Stomach smooth muscle (tissue), 2 donors: ENCODE results near the gene DAPK1.

Experiments
- H3K27ac ChIP-seq: one replicate; pipeline ENCODE4 v1.7.0; 2013; ENCODE audit warnings: mild to moderate bottlenecking, low read length, inconsistent platforms
- H3K27me3 ChIP-seq, 2 donors: one replicate each; pipeline ENCODE4 v1.7.0; 2013; ENCODE audit warnings: low read length in 2 of 2; ENCODE audit not compliant: insufficient read depth in 2 of 2, control insufficient read depth in 1 of 2
- H3K36me3 ChIP-seq, 2 donors: one replicate each; pipeline ENCODE4 v1.7.0; 2013; ENCODE audit warnings: low read length in 2 of 2; ENCODE audit not compliant: control insufficient read depth in 2 of 2, insufficient read depth in 2 of 2
- H3K4me1 ChIP-seq: one replicate; pipeline ENCODE4 v1.7.0; 2013; ENCODE audit warnings: low read length; ENCODE audit not compliant: control insufficient read depth, insufficient read depth
- H3K4me3 ChIP-seq, 2 donors: one replicate each; pipeline ENCODE4 v1.7.0; 2013; ENCODE audit warnings: low read length in 2 of 2
- H3K9ac ChIP-seq, 2 donors: one replicate each; pipeline ENCODE4 v1.7.0; 2013; ENCODE audit warnings: low read length in 2 of 2, mild to moderate bottlenecking in 1 of 2
- H3K9me3 ChIP-seq, 2 donors: one replicate each; pipeline ENCODE4 v1.7.0; 2013; ENCODE audit warnings: low read length in 2 of 2; ENCODE audit not compliant: control insufficient read depth in 2 of 2
- donor health status: healthy.
- donor health status: Pancreatic carcinoma.

The DAPK1 gene

DNA sequence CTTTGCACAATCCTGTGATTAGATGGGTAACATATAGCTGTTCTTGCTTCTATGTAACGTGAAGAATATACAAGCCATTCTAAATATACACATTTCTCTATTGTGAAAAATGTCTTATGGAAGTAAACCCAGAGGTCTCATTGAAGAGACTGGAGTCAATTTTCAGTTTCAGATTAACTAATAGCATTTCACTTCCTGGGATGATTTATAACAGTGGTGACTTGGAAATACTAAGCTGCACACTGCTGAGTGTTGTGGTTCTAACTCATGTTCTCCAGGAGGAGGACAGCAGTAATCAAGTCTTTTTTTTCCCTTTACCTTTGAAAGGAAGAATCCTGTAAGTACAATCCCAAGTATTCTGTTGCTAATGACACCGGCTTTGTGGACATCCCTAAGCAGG, 231.6 kb downstream of the DAPK1 start:
- Histone ChIP-seq H3K27ac (no peak overlapping the region), H3K4me3 (peak overlapping the region in 1 of 2 donors; percentile 18), H3K9me3 (no peaks in the 10 kb centered on the region), H3K4me1 (peaks cover 23% of the 10 kb centered on the region), H3K36me3 (peaks cover 38 to 39% of the 10 kb centered on the region in 2 donors), H3K9ac (no peak overlapping the region), H3K27me3 (no peaks in the 10 kb centered on the region)

DNA sequence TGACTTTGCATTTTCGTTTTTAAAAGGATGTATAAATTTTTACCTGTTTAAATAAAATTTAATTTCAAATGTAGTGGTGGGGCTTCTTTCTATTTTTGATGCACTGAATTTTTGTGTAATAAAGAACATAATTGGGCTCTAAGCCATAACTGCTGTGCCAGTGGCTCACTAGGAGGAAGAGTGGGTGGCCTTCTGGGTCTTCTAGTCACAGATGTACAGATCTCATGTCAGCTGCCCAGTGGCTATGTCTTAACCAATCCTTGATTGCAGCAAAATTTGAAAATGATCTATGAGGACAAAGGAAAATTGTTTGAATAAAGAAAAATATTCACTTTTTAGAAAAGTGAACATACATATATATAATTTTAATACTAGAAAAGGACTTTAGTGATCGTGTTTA, 233.7 kb downstream of the DAPK1 start:
- peaks cover 38 to 39% of the 10 kb centered on the region in 2 donors for H3K36me3 ChIP-seq
- H3K4me3 ChIP-seq = no peak overlapping the region
- no peaks in the 10 kb centered on the region for H3K27me3 ChIP-seq
- no peaks in the 10 kb centered on the region for H3K9me3 ChIP-seq
- H3K27ac ChIP-seq = no peak overlapping the region
- H3K4me1 ChIP-seq = peaks cover 13% of the 10 kb centered on the region
- H3K9ac ChIP-seq = no peak overlapping the region

DNA sequence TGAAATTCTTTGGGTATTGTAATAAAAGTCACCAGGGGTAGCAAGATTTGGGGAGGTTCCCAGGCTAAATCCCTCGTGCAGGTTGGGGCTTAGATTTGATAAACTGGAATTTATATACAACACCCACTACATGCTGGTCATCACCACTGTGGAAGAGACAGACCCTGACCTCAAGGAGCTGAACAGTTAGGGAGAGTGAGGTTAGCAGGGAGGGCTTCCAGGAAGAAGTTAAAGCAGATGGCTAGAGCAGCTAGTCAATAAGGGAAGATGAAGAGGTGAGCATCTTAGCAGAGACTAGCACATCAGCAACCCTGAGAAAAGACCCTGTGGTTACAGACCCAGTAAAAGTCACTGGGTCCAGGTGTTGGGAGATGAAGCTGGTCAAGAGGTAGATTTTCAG, 234.7 kb downstream of the DAPK1 start:
- no peaks in the 10 kb centered on the region for H3K27me3 ChIP-seq
- no peak overlapping the region for H3K9ac ChIP-seq
- H3K36me3 ChIP-seq = peaks cover 38 to 39% of the 10 kb centered on the region in 2 donors
- peaks cover 8% of the 10 kb centered on the region for H3K4me1 ChIP-seq
- H3K27ac ChIP-seq = no peak overlapping the region
- no peak overlapping the region for H3K4me3 ChIP-seq
- H3K9me3 ChIP-seq = no peaks in the 10 kb centered on the region

DNA sequence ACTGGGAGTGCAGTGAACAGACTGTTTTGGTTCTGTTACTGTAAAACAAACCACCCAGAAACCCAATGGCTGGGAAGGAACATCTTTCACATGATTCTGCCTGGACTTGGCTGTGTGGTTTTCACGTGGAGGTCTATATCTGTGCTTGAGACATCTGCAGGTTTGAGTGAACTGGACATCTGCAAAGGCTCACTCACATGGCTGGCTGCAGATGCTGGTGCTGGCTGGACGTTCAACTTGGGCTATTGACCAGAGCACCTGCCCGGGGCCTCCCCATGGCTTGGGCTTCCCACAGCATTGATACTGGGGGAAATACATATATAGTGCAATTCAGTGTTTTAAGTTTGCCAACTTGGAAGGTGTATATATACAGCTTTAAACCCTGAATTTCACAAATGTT, 235.1 kb downstream of the DAPK1 start:
- H3K4me3 ChIP-seq = no peak overlapping the region
- H3K4me1 ChIP-seq = peaks cover 8% of the 10 kb centered on the region
- no peaks in the 10 kb centered on the region for H3K9me3 ChIP-seq
- no peak overlapping the region for H3K27ac ChIP-seq
- H3K27me3 ChIP-seq = no peaks in the 10 kb centered on the region
- H3K9ac ChIP-seq = no peak overlapping the region
- peaks cover 35 to 36% of the 10 kb centered on the region in 2 donors for H3K36me3 ChIP-seq

DNA sequence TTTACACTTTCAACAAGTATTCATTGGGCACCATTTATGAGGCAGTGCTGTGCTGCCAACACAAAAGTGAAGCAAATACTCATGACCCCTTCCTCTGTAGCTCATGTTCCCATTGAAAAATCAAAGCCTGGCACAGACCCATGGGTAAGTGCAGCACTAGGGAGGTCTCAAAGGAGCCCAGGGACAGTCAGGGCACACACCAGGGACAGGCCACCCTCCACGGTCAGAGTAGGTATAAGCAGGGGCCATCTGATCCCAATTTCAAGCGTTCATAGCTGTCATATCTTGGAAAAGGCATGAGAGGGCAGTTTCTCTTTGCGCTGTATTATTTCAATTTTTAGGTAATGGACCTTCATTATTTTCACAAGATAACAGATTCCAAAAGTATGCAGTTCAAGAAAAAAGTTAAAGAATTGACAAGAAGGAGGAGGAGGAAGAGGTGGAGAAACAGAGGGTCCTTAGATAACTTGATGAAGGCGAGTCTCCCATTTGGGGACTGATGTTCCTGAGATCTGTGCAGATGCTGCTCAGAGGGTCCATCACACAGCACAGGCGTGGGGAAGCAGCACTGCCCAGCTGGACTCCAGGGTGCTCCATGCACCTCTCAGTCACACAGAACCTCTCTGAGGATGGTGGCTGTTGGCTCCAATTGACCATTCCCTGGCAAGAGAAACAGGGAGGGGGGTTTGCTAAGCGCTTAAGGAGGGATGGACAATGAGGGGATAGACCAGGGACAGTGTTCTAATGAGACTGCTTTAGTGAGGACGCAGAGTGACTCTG, 235.8 kb downstream of the DAPK1 start:
- no peak overlapping the region for H3K4me3 ChIP-seq
- H3K36me3 ChIP-seq = peaks cover 28 to 31% of the 10 kb centered on the region in 2 donors
- no peak overlapping the region for H3K9ac ChIP-seq
- H3K4me1 ChIP-seq = peaks cover 5% of the 10 kb centered on the region
- no peaks in the 10 kb centered on the region for H3K9me3 ChIP-seq
- H3K27ac ChIP-seq = no peak overlapping the region
- H3K27me3 ChIP-seq = no peaks in the 10 kb centered on the region

DNA sequence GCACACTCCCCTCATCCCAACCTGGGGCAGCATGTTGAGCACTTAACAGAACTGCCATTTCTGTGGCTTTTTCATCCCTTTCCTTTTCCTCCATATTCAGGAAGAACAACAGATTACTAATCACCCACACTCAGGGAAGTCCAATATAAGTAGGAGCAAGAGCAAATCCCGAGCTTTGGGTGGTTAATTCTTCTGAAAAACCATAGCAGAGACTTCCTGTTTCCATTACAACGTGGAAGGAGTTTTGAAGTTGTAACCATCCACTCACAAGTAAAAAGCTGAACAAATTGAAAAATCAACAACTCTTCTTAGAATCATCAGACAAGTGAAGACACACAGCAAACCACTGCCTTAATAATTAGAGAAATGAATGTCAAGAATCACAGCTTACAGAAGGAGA, 236.4 kb downstream of the DAPK1 start:
- Histone ChIP-seq H3K27me3 (no peaks in the 10 kb centered on the region), H3K9me3 (no peaks in the 10 kb centered on the region), H3K27ac (no peak overlapping the region), H3K4me1 (no peaks in the 10 kb centered on the region), H3K4me3 (no peak overlapping the region), H3K36me3 (peaks cover 23 to 25% of the 10 kb centered on the region in 2 donors), H3K9ac (no peak overlapping the region)

DNA sequence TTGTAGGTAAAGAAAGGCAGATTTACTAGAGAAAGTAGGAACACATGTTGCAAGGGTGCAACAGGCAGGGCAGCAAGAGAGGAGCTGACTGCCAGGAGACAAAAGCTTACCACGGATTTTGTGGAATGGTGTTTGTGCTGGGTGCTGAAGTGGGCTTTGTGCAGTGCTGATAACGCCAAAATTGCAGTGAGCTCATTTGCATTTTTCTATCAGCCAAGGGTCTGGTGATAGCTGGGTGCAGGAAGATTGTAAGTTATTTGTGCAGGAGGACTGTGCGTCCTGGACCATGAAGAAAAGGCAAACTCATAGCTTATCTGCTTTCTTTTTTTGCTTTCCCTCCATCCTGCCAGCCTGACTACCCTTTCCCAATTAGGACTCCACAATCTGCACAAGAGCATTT, 241.9 kb downstream of the DAPK1 start:
- no peaks in the 10 kb centered on the region for H3K36me3 ChIP-seq
- peaks cover 0 to 3% of the 10 kb centered on the region in 2 donors for H3K27me3 ChIP-seq
- H3K9me3 ChIP-seq = no peaks in the 10 kb centered on the region
- H3K4me1 ChIP-seq = no peaks in the 10 kb centered on the region
- H3K27ac ChIP-seq = no peak overlapping the region
- H3K4me3 ChIP-seq = no peak overlapping the region
- no peak overlapping the region for H3K9ac ChIP-seq

DNA sequence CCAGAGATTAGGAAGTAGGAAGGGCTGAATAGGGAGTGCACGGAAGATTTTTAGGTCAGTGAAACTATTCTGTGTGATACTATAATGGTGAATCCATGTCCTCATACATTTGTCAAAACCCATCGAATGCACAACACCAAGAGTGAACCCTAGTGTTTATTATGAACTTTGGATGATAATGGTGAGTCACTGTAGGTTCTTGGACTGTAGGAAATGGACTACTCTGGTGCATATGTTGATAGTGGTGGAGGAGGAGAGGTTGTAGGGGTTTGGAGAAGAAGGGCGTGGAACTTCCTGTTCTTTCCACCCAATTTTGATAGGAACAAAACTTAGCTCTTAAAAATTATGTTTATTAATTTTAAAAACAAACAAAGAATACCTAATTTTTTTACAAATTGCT, 242.5 kb downstream of the DAPK1 start:
- Histone ChIP-seq H3K27me3 (peaks cover 0 to 3% of the 10 kb centered on the region in 2 donors), H3K36me3 (no peaks in the 10 kb centered on the region), H3K9ac (no peak overlapping the region)

DNA sequence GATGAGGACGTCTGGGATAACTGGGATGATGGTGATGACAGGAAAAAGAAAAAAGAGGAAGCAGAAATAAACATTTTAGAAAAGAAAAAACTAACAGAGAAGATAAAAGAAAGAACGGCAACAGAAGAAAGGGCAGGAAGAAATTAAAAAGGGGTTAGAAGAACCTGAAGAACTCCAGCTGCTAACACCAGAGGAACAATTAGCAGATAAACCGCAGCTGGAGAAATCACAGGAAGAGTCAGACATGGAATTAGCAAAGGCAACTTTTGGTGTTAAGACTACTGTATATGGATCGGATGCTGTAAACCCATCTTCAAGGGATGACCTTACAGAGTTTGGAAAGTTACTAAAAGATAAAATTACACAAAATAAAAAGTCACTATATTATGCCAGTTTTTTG, 243.7 kb downstream of the DAPK1 start:
- no peak overlapping the region for H3K4me3 ChIP-seq
- no peaks in the 10 kb centered on the region for H3K36me3 ChIP-seq
- H3K9ac ChIP-seq = no peak overlapping the region
- H3K27ac ChIP-seq = no peak overlapping the region
- H3K9me3 ChIP-seq = no peaks in the 10 kb centered on the region
- no peaks in the 10 kb centered on the region for H3K4me1 ChIP-seq
- H3K27me3 ChIP-seq = peaks cover 0 to 3% of the 10 kb centered on the region in 2 donors

More for the DNA sequence above, 242.5 kb downstream of the DAPK1 start:
- no peak overlapping the region for H3K27ac ChIP-seq
- H3K4me3 ChIP-seq = no peak overlapping the region
- no peaks in the 10 kb centered on the region for H3K4me1 ChIP-seq
- H3K9me3 ChIP-seq = no peaks in the 10 kb centered on the region

DNA sequence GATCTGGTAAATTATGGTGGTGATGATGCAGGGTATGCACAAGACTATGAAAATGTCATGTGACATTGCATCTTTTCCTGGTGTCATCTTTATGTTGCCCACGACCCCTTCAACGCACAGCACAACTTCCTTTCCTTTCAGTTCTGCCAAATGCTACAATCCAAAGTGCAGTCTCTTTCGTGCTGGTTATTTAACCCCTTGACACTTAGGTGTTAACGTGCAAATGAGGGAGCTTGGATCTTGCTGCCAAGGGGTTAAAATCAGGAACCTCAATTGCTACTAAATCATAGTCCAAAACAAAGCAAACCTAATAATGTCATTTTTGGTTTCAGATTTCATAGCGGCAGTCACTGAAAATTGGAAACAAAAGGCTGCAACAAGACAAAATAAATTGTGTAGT, 244.2 kb downstream of the DAPK1 start:
- H3K27ac ChIP-seq = no peak overlapping the region
- H3K9me3 ChIP-seq = no peaks in the 10 kb centered on the region
- H3K9ac ChIP-seq = no peak overlapping the region
- peaks cover 0 to 3% of the 10 kb centered on the region in 2 donors for H3K27me3 ChIP-seq
- no peaks in the 10 kb centered on the region for H3K4me1 ChIP-seq
- H3K4me3 ChIP-seq = no peak overlapping the region
- H3K36me3 ChIP-seq = no peaks in the 10 kb centered on the region

DNA sequence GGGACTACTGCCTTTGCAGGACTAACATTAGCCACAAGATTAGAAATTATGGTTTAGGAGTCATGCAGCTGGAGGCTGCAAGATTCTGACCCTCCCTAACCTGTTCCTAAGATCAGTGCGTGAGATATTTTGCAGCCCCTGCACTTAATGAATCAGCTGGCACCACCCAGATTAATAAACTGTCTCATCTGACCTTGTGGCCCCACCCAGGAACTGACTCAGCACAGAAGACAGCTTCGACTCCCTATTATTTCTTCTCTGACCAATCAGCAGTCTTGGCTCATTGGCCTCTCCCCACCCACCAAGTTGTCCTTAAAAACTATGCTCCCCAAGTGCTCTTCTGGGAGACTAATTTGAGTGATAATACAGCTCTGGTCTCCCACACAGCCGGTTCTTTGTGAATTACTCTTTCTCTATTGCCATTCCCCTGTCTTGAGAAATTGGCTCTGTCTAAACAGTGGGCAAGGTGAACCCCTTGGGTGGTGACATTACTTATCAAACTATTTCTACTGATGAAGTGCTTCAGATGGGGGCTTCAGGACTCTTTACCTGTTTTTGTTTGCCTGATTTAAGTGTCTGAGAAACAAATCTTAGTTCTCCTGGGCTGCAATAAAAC, 245.3 kb downstream of the DAPK1 start:
- Histone ChIP-seq H3K9me3 (no peaks in the 10 kb centered on the region), H3K36me3 (no peaks in the 10 kb centered on the region), H3K4me1 (no peaks in the 10 kb centered on the region), H3K27ac (no peak overlapping the region), H3K4me3 (no peak overlapping the region), H3K27me3 (peaks cover 0 to 3% of the 10 kb centered on the region in 2 donors), H3K9ac (no peak overlapping the region)
